Vagina (tissue), 2 donors: ENCODE results near the gene GCKR.

ENCODE experiments used
- POLR2A ChIP-seq, 2 donors: fragments of 450-650 bp; IDR thresholded peaks; one replicate each; pipeline ENCODE4 v1.6.1; 2017; ENCODE audit warnings: antibody characterized with exemption in 2 of 2, mild to moderate bottlenecking in 2 of 2, moderate library complexity in 2 of 2
- POLR2AphosphoS5 ChIP-seq, 2 donors: sonication (generic); formaldehyde crosslinking; IDR thresholded peaks; one replicate each; pipeline ENCODE4 v1.9.0; 2017; ENCODE audit warnings: antibody characterized with exemption in 2 of 2, mild to moderate bottlenecking in 2 of 2, low read depth in 1 of 2; ENCODE audit not compliant: insufficient read depth in 1 of 2
- TF ChIP-seq, protein P1 (sequence below), 3 experiments: fragments of 450-650 bp in 2 of 3; fragments of 200-600 bp in 1 of 3; sonication (generic) in 1 of 3; IDR thresholded peaks; one replicate each; pipeline ENCODE4 v1.5.1; 2017 to 2019; ENCODE audit warnings: antibody characterized with exemption in 3 of 3, mild to moderate bottlenecking in 2 of 3, moderate library complexity in 2 of 3

DNA sequence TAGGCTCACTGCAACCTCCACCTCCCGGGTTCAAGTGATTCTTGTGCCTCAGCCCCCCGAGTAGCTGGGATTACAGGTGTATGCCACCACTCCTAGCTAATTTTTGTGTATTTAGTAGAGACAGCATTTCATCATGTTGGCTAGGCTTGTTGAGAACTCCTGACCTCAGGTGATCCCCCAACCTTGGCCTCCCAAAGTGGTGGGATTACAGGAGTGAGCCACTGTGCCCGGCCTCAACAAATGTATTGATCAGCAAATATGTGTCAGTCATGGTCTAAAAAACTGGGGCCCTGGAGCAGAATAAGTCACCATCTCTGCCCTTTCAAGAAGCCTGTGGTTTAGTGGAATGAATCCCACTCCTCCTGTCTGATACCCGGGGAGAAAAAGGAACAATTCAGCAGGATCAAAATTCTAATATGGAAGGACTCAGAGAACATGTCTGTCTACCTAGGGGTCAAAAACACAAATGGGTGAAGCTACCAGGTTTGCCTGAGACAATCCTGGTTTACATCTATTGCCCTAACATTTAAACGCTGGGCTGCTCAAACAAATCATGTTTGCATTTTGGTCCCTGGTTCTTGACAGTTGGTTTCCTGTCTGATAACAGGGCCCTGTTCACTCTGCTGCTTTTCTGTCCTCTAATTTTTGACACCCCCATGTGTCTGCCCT lies 21.6 kb downstream of the GCKR start:
- TF ChIP-seq, protein P1, sequence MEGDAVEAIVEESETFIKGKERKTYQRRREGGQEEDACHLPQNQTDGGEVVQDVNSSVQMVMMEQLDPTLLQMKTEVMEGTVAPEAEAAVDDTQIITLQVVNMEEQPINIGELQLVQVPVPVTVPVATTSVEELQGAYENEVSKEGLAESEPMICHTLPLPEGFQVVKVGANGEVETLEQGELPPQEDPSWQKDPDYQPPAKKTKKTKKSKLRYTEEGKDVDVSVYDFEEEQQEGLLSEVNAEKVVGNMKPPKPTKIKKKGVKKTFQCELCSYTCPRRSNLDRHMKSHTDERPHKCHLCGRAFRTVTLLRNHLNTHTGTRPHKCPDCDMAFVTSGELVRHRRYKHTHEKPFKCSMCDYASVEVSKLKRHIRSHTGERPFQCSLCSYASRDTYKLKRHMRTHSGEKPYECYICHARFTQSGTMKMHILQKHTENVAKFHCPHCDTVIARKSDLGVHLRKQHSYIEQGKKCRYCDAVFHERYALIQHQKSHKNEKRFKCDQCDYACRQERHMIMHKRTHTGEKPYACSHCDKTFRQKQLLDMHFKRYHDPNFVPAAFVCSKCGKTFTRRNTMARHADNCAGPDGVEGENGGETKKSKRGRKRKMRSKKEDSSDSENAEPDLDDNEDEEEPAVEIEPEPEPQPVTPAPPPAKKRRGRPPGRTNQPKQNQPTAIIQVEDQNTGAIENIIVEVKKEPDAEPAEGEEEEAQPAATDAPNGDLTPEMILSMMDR (IDR thresholded peaks at IDR 0.05) = no peak
- TF ChIP-seq POLR2AphosphoS5 (IDR thresholded peaks at IDR 0.05; ENCODE audit: insufficient read depth in 1 of 2, low read depth in 1 of 2) (no peak), POLR2A (IDR thresholded peaks at IDR 0.05) (no peak)
